H9 (cell line): Measurements from ENCODE around the gene RASGRF2. TPM values are rescaled to one million over a fixed set of nuclear protein-coding genes. Genes with fewer than 3 reads are reported as not detected.

Experiments used
- DNase-seq: peaks from one replicate; pipeline ENCODE4 v3.0.0-alpha.2; 2017
- H2AFZ ChIP-seq: one replicate; pipeline ENCODE4 v1.6.1; 2013; ENCODE audit warnings: mild to moderate bottlenecking, low read length, control low read depth, moderate library complexity
- H2AK5ac ChIP-seq: 2 replicates; pipeline ENCODE4 v1.6.1; 2013; ENCODE audit warnings: low read length, control low read depth, mixed read lengths; ENCODE audit not compliant: insufficient read length
- H2BK120ac ChIP-seq: one replicate; pipeline ENCODE4 v1.6.1; 2013; ENCODE audit warnings: low read depth, mild to moderate bottlenecking, low read length, control low read depth, inconsistent platforms; ENCODE audit not compliant: poor library complexity, severe bottlenecking
- H2BK12ac ChIP-seq: 2 replicates; pipeline ENCODE4 v1.6.1; 2013; ENCODE audit warnings: low read length, control low read depth, mixed read lengths, low read depth; ENCODE audit not compliant: insufficient read length
- H2BK15ac ChIP-seq: 2 replicates; pipeline ENCODE4 v1.6.1; 2013; ENCODE audit warnings: low read depth, low read length, control low read depth
- H2BK20ac ChIP-seq: one replicate; pipeline ENCODE4 v1.6.1; 2013; ENCODE audit warnings: low read depth, mild to moderate bottlenecking, low read length, control low read depth, inconsistent platforms; ENCODE audit not compliant: poor library complexity, severe bottlenecking
- H2BK5ac ChIP-seq: 2 replicates; pipeline ENCODE4 v1.6.1; 2013; ENCODE audit warnings: low read length, control low read depth, mixed read lengths; ENCODE audit not compliant: insufficient read length
- H3K14ac ChIP-seq: 2 replicates; pipeline ENCODE4 v1.6.1; 2013; ENCODE audit warnings: low read length, control low read depth; ENCODE audit not compliant: insufficient read depth
- H3K18ac ChIP-seq: 2 replicates; pipeline ENCODE4 v1.6.1; 2013; ENCODE audit warnings: low read depth, mild to moderate bottlenecking, mixed read lengths, low read length, control low read depth; ENCODE audit not compliant: insufficient read length
- H3K23ac ChIP-seq: 2 replicates; pipeline ENCODE4 v1.6.1; 2013; ENCODE audit warnings: low read length, control low read depth, mixed read lengths, low read depth; ENCODE audit not compliant: insufficient read length
- H3K23me2 ChIP-seq: 2 replicates; pipeline ENCODE4 v1.6.1; 2013; ENCODE audit warnings: low read depth, mild to moderate bottlenecking, mixed read lengths, low read length, control low read depth; ENCODE audit not compliant: insufficient read length, poor library complexity, severe bottlenecking
- H3K27ac ChIP-seq: 2 replicates; pipeline ENCODE4 v1.5.1; 2013; ENCODE audit warnings: low read length, control low read depth, mixed read lengths, low read depth; ENCODE audit not compliant: insufficient read length
- H3K27me3 ChIP-seq: 2 replicates; pipeline ENCODE4 v1.6.1; 2013; ENCODE audit warnings: low read length, control low read depth, inconsistent platforms; ENCODE audit not compliant: insufficient read depth
- H3K4ac ChIP-seq: 2 replicates; pipeline ENCODE4 v1.6.1; 2013; ENCODE audit warnings: low read depth, mild to moderate bottlenecking, control low read depth, inconsistent platforms, low read length, moderate library complexity
- H3K4me1 ChIP-seq: 2 replicates; pipeline ENCODE4 v1.6.1; 2013; ENCODE audit warnings: low read length, control low read depth, inconsistent platforms; ENCODE audit not compliant: insufficient read depth
- H3K4me2 ChIP-seq: 2 replicates; pipeline ENCODE4 v1.6.1; 2013; ENCODE audit warnings: low read length, control low read depth, mixed read lengths; ENCODE audit not compliant: insufficient read length, insufficient read depth
- H3K56ac ChIP-seq: 2 replicates; pipeline ENCODE4 v1.6.1; 2013; ENCODE audit warnings: low read depth, mild to moderate bottlenecking, mixed read lengths, low read length, control low read depth; ENCODE audit not compliant: insufficient read length
- H3K79me1 ChIP-seq: 2 replicates; pipeline ENCODE4 v1.6.1; 2013; ENCODE audit warnings: low read depth, mild to moderate bottlenecking, moderate library complexity, low read length, control low read depth, inconsistent platforms; ENCODE audit not compliant: insufficient read depth, poor library complexity, severe bottlenecking
- H3K79me2 ChIP-seq: 2 replicates; pipeline ENCODE4 v1.6.1; 2013; ENCODE audit warnings: low read length, control low read depth, inconsistent platforms; ENCODE audit not compliant: insufficient read depth
- H3K9ac ChIP-seq: 2 replicates; pipeline ENCODE4 v1.6.1; 2013; ENCODE audit warnings: low read length, control low read depth, mixed read lengths; ENCODE audit not compliant: insufficient read length; ENCODE audit errors: extremely low read depth
- H3K9me3 ChIP-seq: one replicate; pipeline ENCODE4 v1.6.1; 2013; ENCODE audit warnings: low read depth, low read length, inconsistent platforms; ENCODE audit not compliant: control insufficient read depth
- H3T11ph ChIP-seq: one replicate; pipeline ENCODE4 v1.6.1; 2013; ENCODE audit warnings: mild to moderate bottlenecking, low read length, control low read depth, inconsistent platforms
- H4K20me1 ChIP-seq: one replicate; pipeline ENCODE4 v1.6.1; 2013; ENCODE audit not compliant: control insufficient read depth, insufficient read length, insufficient read depth
- H4K5ac ChIP-seq: 2 replicates; pipeline ENCODE4 v1.6.1; 2013; ENCODE audit warnings: low read depth, mild to moderate bottlenecking, mixed read lengths, low read length, control low read depth; ENCODE audit not compliant: insufficient read length
- H4K8ac ChIP-seq: replicated peaks from 2 replicates; pipeline ENCODE4 v1.6.1; 2013; ENCODE audit warnings: low read length, control low read depth, mixed read lengths, low read depth; ENCODE audit not compliant: insufficient read length
- H4K91ac ChIP-seq: 2 replicates; pipeline ENCODE4 v1.6.1; 2013; ENCODE audit warnings: low read depth, mild to moderate bottlenecking, moderate library complexity, mixed read lengths, low read length, control low read depth; ENCODE audit not compliant: insufficient read length
- H3K27ac Mint-ChIP-seq, 3 experiments: 2 replicates in 2 of 3; 3 replicates in 1 of 3; pipeline ENCODE4 v1.8.0; 2020 to 2021; ENCODE audit warnings: mixed read lengths in 3 of 3, mild to moderate bottlenecking in 1 of 3, moderate library complexity in 1 of 3
- H3K27me3 Mint-ChIP-seq: 2 replicates; pipeline ENCODE4 v1.8.0; 2021; ENCODE audit warnings: low read depth, mild to moderate bottlenecking, moderate library complexity, mixed read lengths
- H3K36me3 Mint-ChIP-seq, 3 experiments: 2 replicates in 2 of 3; 3 replicates in 1 of 3; pipeline ENCODE4 v1.8.0; 2020 to 2021; ENCODE audit warnings: low read depth in 3 of 3, mixed read lengths in 3 of 3; ENCODE audit not compliant: insufficient read depth in 1 of 3
- H3K4me1 Mint-ChIP-seq, 2 experiments: 2 replicates each; pipeline ENCODE4 v1.8.0; 2020; ENCODE audit warnings: mixed read lengths in 2 of 2
- H3K4me3 Mint-ChIP-seq, 2 experiments: 2 replicates in 1 of 2; 3 replicates in 1 of 2; pipeline ENCODE4 v1.8.0; 2020 to 2021; ENCODE audit warnings: mild to moderate bottlenecking in 2 of 2, mixed read lengths in 2 of 2, moderate library complexity in 1 of 2
- H3K9me3 Mint-ChIP-seq, 2 experiments: 2 replicates in 1 of 2; 3 replicates in 1 of 2; pipeline ENCODE4 v1.8.0; 2020; ENCODE audit warnings: mild to moderate bottlenecking in 2 of 2, mixed read lengths in 2 of 2, moderate library complexity in 1 of 2
- CTCF ChIP-seq: fragments of 200-600 bp; sonication (generic); conservative IDR thresholded peaks from 3 replicates; pipeline ENCODE4 v1.8.0; 2021; ENCODE audit warnings: antibody characterized with exemption, mild to moderate bottlenecking
- WGBS: extraction: QIAGEN DNeasy Blood & Tissue Kit; methylation state at CpG from one replicate; pipeline ENCODE4 v1.1.7; 2013; ENCODE audit warnings: missing lambda C conversion rate, low lambda C conversion rate, mixed read lengths; ENCODE audit not compliant: insufficient read length; ENCODE audit errors: extremely low coverage; 5-methylcytosine and 5-hydroxymethylcytosine counted together
- total RNA-seq: library from RNA; stranded (reverse); gene quantifications from 2 replicates; pipeline ENCODE4 v1.2.1, GENCODE V29; 2021

RASGRF2 gene
- total RNA-seq, 1 experiment from 2014 or later, result 13.5 TPM

GRCh38 chr5:81232464-81233079 is 272.4 kb downstream of the RASGRF2 start:
- Histone ChIP-seq H2AFZ (no peak overlapping the region), H3K79me1 (no peaks in the 10 kb centered on the region), H3K4ac (no peak overlapping the region), H4K8ac (no peak overlapping the region), H3K14ac (no peak overlapping the region), H3K4me2 (peak overlapping the region; percentile 76), H2BK12ac (no peak overlapping the region), H3K18ac (no peak overlapping the region), H2BK5ac (no peak overlapping the region), H2BK20ac (no peak overlapping the region), H3K9ac (no peak overlapping the region), H3K27ac (no peak overlapping the region), H4K91ac (no peak overlapping the region), H2AK5ac (no peak overlapping the region), H2BK120ac (no peak overlapping the region), H3K23ac (no peak overlapping the region), H3K9me3 (no peaks in the 10 kb centered on the region), H3K27me3 (no peaks in the 10 kb centered on the region), H3K23me2 (peaks cover 3% of the 10 kb centered on the region), H3T11ph (no peak overlapping the region), H3K79me2 (no peaks in the 10 kb centered on the region), H3K56ac (no peak overlapping the region), H2BK15ac (no peak overlapping the region), H4K5ac (no peak overlapping the region), H3K4me1 (peaks cover 3% of the 10 kb centered on the region; the same call in 1 of the 2 replicates), H4K20me1 (peaks cover 3% of the 10 kb centered on the region)
- peaks cover 0 to 10% (median 6%) of the 10 kb centered on the region in 3 experiments; a peak in 5 of 7 replicates for H3K36me3 Mint-ChIP-seq
- peak; percentile 38 for DNase-seq
- TF ChIP-seq CTCF, result no peak
- no peaks in the 10 kb centered on the region for H3K9me3 Mint-ChIP-seq
- no peaks in the 10 kb centered on the region; the same call in 1 of the 2 replicates for H3K27me3 Mint-ChIP-seq
- peaks cover 23% of the 10 kb centered on the region in 2 experiments for H3K4me1 Mint-ChIP-seq
- H3K4me3 Mint-ChIP-seq, result peak overlapping the region; percentile 82 to 84; a peak in 4 of 5 replicates
- no CpG with 5 or more reads among the region's 12 CpGs for WGBS
- H3K27ac Mint-ChIP-seq, result peak overlapping the region in 2 of 3 experiments; percentile 18 to 40; a peak in 4 of 7 replicates
